ENCODE results near the gene NOM1. TPM values are rescaled to one million over a fixed set of nuclear protein-coding genes. Genes with fewer than 3 reads are reported as not detected.

Gene NOM1
- total and polyA plus RNA-seq, 2 donors (not counting 1 experiment from before 2014, with no cell fraction given): 14.2 to 38.3 TPM

GRCh38 chr7:156989766-156990535, 40.4 kb downstream of the NOM1 start:
- Histone ChIP-seq H4K20me1 (ENCODE audit: control insufficient read depth, insufficient read depth, low read length, poor library complexity, severe bottlenecking) (no peaks in the 10 kb centered on the region), H3K4me1 (ENCODE audit: control insufficient read depth in 2 of 2, insufficient read depth in 2 of 2, low read length in 2 of 2) (no peaks in the 10 kb centered on the region), H3K79me2 (ENCODE audit: control insufficient read depth, insufficient read depth, low read length) (no peaks in the 10 kb centered on the region), H2AFZ (ENCODE audit: insufficient read depth, low read depth, low read length, poor library complexity, severe bottlenecking) (no peak overlapping the region), H3K9ac (ENCODE audit: low read length) (no peak overlapping the region), H3K36me3 (replicated peaks in 1 of 2; ENCODE audit: control extremely low read depth in 1 of 2, control insufficient read depth in 1 of 2, extremely low read depth in 1 of 2, insufficient read depth in 2 of 2, low read length in 1 of 2) (no peaks in the 10 kb centered on the region), H3K4me2 (replicated peaks; ENCODE audit: low read depth, low read length, poor library complexity, severe bottlenecking) (no peak overlapping the region), H3K9me3 (ENCODE audit: control extremely low read depth in 1 of 3, control insufficient read depth in 2 of 3, insufficient read depth in 1 of 3, low read length in 2 of 3) (peaks cover 0 to 3% (median 0%) of the 10 kb centered on the region in 3 donors), H3K4me3 (ENCODE audit: control extremely low read depth in 1 of 5, extremely low read depth in 1 of 5, insufficient read depth in 1 of 5, low read depth in 2 of 5, low read length in 4 of 5) (no peak overlapping the region), H3K27me3 (replicated peaks in 1 of 4; ENCODE audit: control extremely low read depth in 1 of 4, control insufficient read depth in 3 of 4, insufficient read depth in 4 of 4, low read length in 3 of 4) (peaks cover 0 to 4% (median 0%) of the 10 kb centered on the region in 4 experiments), H3K27ac (ENCODE audit: low read length in 2 of 2) (no peak overlapping the region)
- Mint-ChIP-seq H3K4me1 (no peaks in the 10 kb centered on the region), H3K27me3 (peaks cover 21% of the 10 kb centered on the region), H3K9me3 (ENCODE audit: insufficient read depth) (no peaks in the 10 kb centered on the region), H3K4me3 (no peak overlapping the region), H3K27ac (no peak overlapping the region)
- intact Hi-C loops (cut with micrococcal nuclease): no loop called here
- ATAC-seq (ENCODE audit: low read depth) (no peak), DNase-seq (no peak)
- 92% methylated on average over 25 of the region's 25 CpGs for WGBS (ENCODE audit: insufficient coverage)
- POLR2A ChIA-PET: no interaction called here
- CTCF ChIA-PET: no interaction called here
- TF ChIP-seq, protein P1, sequence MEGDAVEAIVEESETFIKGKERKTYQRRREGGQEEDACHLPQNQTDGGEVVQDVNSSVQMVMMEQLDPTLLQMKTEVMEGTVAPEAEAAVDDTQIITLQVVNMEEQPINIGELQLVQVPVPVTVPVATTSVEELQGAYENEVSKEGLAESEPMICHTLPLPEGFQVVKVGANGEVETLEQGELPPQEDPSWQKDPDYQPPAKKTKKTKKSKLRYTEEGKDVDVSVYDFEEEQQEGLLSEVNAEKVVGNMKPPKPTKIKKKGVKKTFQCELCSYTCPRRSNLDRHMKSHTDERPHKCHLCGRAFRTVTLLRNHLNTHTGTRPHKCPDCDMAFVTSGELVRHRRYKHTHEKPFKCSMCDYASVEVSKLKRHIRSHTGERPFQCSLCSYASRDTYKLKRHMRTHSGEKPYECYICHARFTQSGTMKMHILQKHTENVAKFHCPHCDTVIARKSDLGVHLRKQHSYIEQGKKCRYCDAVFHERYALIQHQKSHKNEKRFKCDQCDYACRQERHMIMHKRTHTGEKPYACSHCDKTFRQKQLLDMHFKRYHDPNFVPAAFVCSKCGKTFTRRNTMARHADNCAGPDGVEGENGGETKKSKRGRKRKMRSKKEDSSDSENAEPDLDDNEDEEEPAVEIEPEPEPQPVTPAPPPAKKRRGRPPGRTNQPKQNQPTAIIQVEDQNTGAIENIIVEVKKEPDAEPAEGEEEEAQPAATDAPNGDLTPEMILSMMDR (IDR thresholded peaks at IDR 0.05): no peak
- no peak for TF ChIP-seq EZH2 (IDR thresholded peaks at IDR 0.05; ENCODE audit: borderline replicate concordance, insufficient read depth, low read depth, low read length, poor library complexity, severe bottlenecking)

All from B cell (primary cell).